CD4-positive, alpha-beta T cell treated with Interleukin-4 for 4 hours (primary cell): ENCODE measurements around the gene NUP210L.

Experiments used
- DNase-seq: peaks from one replicate; pipeline ENCODE4 v3.0.0-alpha.2; 2020

NUP210L gene

GRCh38 chr1:154154534-154155191 lies at the start of gene NUP210L:
Gene NUP210L, minus strand, starts transcription at chr1:154155073.
- no peak for DNase-seq

- no peak for DNase-seq
These were observed 44.6 kb upstream of the NUP210L start for GRCh38 chr1:154199563-154199879.

- peak; percentile 57 for DNase-seq
These were observed 44.1 kb upstream of the NUP210L start for GRCh38 chr1:154198756-154199562.

- DNase-seq, result no peak
These were observed 38.9 kb upstream of the NUP210L start for GRCh38 chr1:154193821-154194220.

- no peak for DNase-seq
These were observed 37.6 kb upstream of the NUP210L start for GRCh38 chr1:154192476-154192875.

GRCh38 chr1:154191990-154192461 lies 37.2 kb upstream of the NUP210L start, which contains the start of gene TPM3:
Gene TPM3, minus strand, starts transcription at chr1:154192100. Its CDS starts 82 bp downstream, at chr1:154192018.
- DNase-seq, result no peak

GRCh38 chr1:154190550-154190949 lies 35.7 kb upstream of the NUP210L start:
- no peak for DNase-seq

- DNase-seq, result no peak
These were observed 32.1 kb upstream of the NUP210L start for GRCh38 chr1:154186852-154187501.

- DNase-seq, result peak; percentile 63
These were observed 31.3 kb upstream of the NUP210L start for GRCh38 chr1:154186177-154186576.

- DNase-seq, result peak; percentile 90
These were observed 28.4 kb upstream of the NUP210L start for GRCh38 chr1:154183046-154183915.

- peak; percentile 72 for DNase-seq
These were observed 27.6 kb upstream of the NUP210L start for GRCh38 chr1:154182344-154183045.

- DNase-seq, result no peak
These were observed 27.1 kb upstream of the NUP210L start for GRCh38 chr1:154181944-154182343.

GRCh38 chr1:154179946-154180687 lies 25.2 kb upstream of the NUP210L start:
- peak; percentile 17 for DNase-seq

GRCh38 chr1:154178911-154179811 lies 24.3 kb upstream of the NUP210L start:
- DNase-seq, result peak; percentile 30

GRCh38 chr1:154178013-154178412 lies 23.1 kb upstream of the NUP210L start:
- DNase-seq, result peak; percentile 11

GRCh38 chr1:154176337-154176736 lies 21.5 kb upstream of the NUP210L start:
- peak; percentile 13 for DNase-seq

- no peak for DNase-seq
These were observed 19.8 kb upstream of the NUP210L start for GRCh38 chr1:154174654-154175053.

GRCh38 chr1:154171880-154172279 lies 17.0 kb upstream of the NUP210L start:
- no peak for DNase-seq

GRCh38 chr1:154171223-154171583 lies 16.3 kb upstream of the NUP210L start:
- no peak for DNase-seq

GRCh38 chr1:154170547-154171222 lies 15.8 kb upstream of the NUP210L start:
- peak; percentile 41 for DNase-seq
